Measurements from ENCODE around the gene HGD.
"Not testable (repeated sequence)": the region's sequence is repeated elsewhere in the genome, so short reads cannot be mapped to it uniquely, and the experiment has no call there.

The HGD gene

GRCh38 chr3:120685411-120685810 lies 3.4 kb upstream of the HGD start:
- Mint-ChIP-seq H3K27me3 (no peaks in the 10 kb centered on the region), H3K9me3 (no peaks in the 10 kb centered on the region), H3K4me3 (no peak overlapping the region), H3K4me1 (ENCODE audit: low read depth) (no peaks in the 10 kb centered on the region), H3K27ac (no peak overlapping the region), H3K36me3 (ENCODE audit: low read depth) (peaks cover 13% of the 10 kb centered on the region)

GRCh38 chr3:120684896-120685295 lies 2.9 kb upstream of the HGD start:
- H3K36me3 Mint-ChIP-seq (ENCODE audit: low read depth): peaks cover 10% of the 10 kb centered on the region
- H3K4me1 Mint-ChIP-seq (ENCODE audit: low read depth): no peaks in the 10 kb centered on the region
- no peaks in the 10 kb centered on the region for H3K9me3 Mint-ChIP-seq
- no peak overlapping the region for H3K27ac Mint-ChIP-seq
- H3K4me3 Mint-ChIP-seq: no peak overlapping the region
- H3K27me3 Mint-ChIP-seq: no peaks in the 10 kb centered on the region

- H3K4me3 Mint-ChIP-seq: no peak overlapping the region
- H3K9me3 Mint-ChIP-seq: no peaks in the 10 kb centered on the region
- no peaks in the 10 kb centered on the region for H3K4me1 Mint-ChIP-seq (ENCODE audit: low read depth)
- H3K27ac Mint-ChIP-seq: no peak overlapping the region
- H3K36me3 Mint-ChIP-seq (ENCODE audit: low read depth): peaks cover 10% of the 10 kb centered on the region
- H3K27me3 Mint-ChIP-seq: no peaks in the 10 kb centered on the region
These were observed 1.7 kb upstream of the HGD start for GRCh38 chr3:120683671-120684301.

GRCh38 chr3:120683213-120683612 lies 1.2 kb upstream of the HGD start:
- no peak overlapping the region for H3K4me3 Mint-ChIP-seq
- no peak overlapping the region for H3K27ac Mint-ChIP-seq
- H3K27me3 Mint-ChIP-seq: no peaks in the 10 kb centered on the region

GRCh38 chr3:120681506-120682038 lies 467 bp downstream of the HGD start:
- peaks cover 4% of the 10 kb centered on the region for H3K36me3 Mint-ChIP-seq (ENCODE audit: low read depth)
- H3K27ac Mint-ChIP-seq: no peak overlapping the region
- H3K27me3 Mint-ChIP-seq: no peaks in the 10 kb centered on the region
- peaks cover 4% of the 10 kb centered on the region for H3K4me1 Mint-ChIP-seq (ENCODE audit: low read depth)
- peaks cover 4% of the 10 kb centered on the region for H3K9me3 Mint-ChIP-seq
- no peak overlapping the region for H3K4me3 Mint-ChIP-seq

More at GRCh38 chr3:120683213-120683612, 1.2 kb upstream of the HGD start:
- peaks cover 7% of the 10 kb centered on the region for H3K36me3 Mint-ChIP-seq (ENCODE audit: low read depth)
- H3K9me3 Mint-ChIP-seq: no peaks in the 10 kb centered on the region
- H3K4me1 Mint-ChIP-seq (ENCODE audit: low read depth): peaks cover 4% of the 10 kb centered on the region

- H3K36me3 Mint-ChIP-seq (ENCODE audit: low read depth): peaks cover 4% of the 10 kb centered on the region
- H3K4me1 Mint-ChIP-seq (ENCODE audit: low read depth): peaks cover 4% of the 10 kb centered on the region
- no peaks in the 10 kb centered on the region for H3K27me3 Mint-ChIP-seq
- H3K9me3 Mint-ChIP-seq: peaks cover 4% of the 10 kb centered on the region
- H3K27ac Mint-ChIP-seq: no peak overlapping the region
- no peak overlapping the region for H3K4me3 Mint-ChIP-seq
These were observed 1.0 kb downstream of the HGD start for GRCh38 chr3:120681018-120681417.

- Mint-ChIP-seq H3K36me3 (ENCODE audit: low read depth) (peaks cover 4% of the 10 kb centered on the region), H3K27ac (no peak overlapping the region), H3K9me3 (peaks cover 4% of the 10 kb centered on the region), H3K27me3 (peaks cover 3% of the 10 kb centered on the region), H3K4me1 (ENCODE audit: low read depth) (peaks cover 4% of the 10 kb centered on the region), H3K4me3 (no peak overlapping the region)
These were observed 1.7 kb downstream of the HGD start for GRCh38 chr3:120680193-120680894.

GRCh38 chr3:120678984-120679383 lies 3.1 kb downstream of the HGD start:
- Mint-ChIP-seq H3K4me1 (ENCODE audit: low read depth) (peaks cover 4% of the 10 kb centered on the region), H3K27me3 (peaks cover 4% of the 10 kb centered on the region), H3K9me3 (peaks cover 4% of the 10 kb centered on the region), H3K4me3 (no peak overlapping the region), H3K36me3 (ENCODE audit: low read depth) (peaks cover 4% of the 10 kb centered on the region), H3K27ac (no peak overlapping the region)

- Mint-ChIP-seq H3K4me3 (no peak overlapping the region), H3K36me3 (ENCODE audit: low read depth) (peaks cover 4% of the 10 kb centered on the region), H3K27ac (no peak overlapping the region), H3K9me3 (peaks cover 4% of the 10 kb centered on the region), H3K4me1 (ENCODE audit: low read depth) (peaks cover 4% of the 10 kb centered on the region), H3K27me3 (peaks cover 4% of the 10 kb centered on the region)
These were observed 3.6 kb downstream of the HGD start for GRCh38 chr3:120678331-120678947.

GRCh38 chr3:120677193-120677592 lies 4.8 kb downstream of the HGD start:
- not testable (repeated sequence) for H3K4me3 Mint-ChIP-seq; H3K9me3 Mint-ChIP-seq; H3K36me3 Mint-ChIP-seq (ENCODE audit: low read depth); H3K4me1 Mint-ChIP-seq (ENCODE audit: low read depth); H3K27ac Mint-ChIP-seq; H3K27me3 Mint-ChIP-seq

GRCh38 chr3:120673116-120673515 lies 8.9 kb downstream of the HGD start:
- Mint-ChIP-seq H3K4me1 (ENCODE audit: low read depth) (no peaks in the 10 kb centered on the region), H3K36me3 (ENCODE audit: low read depth) (peaks cover 4% of the 10 kb centered on the region), H3K9me3 (peaks cover 4% of the 10 kb centered on the region), H3K27me3 (peaks cover 4% of the 10 kb centered on the region), H3K4me3 (no peak overlapping the region), H3K27ac (no peak overlapping the region)

- Mint-ChIP-seq H3K27me3 (peaks cover 6% of the 10 kb centered on the region), H3K9me3 (no peaks in the 10 kb centered on the region), H3K4me3 (no peak overlapping the region), H3K4me1 (ENCODE audit: low read depth) (no peaks in the 10 kb centered on the region), H3K27ac (no peak overlapping the region), H3K36me3 (ENCODE audit: low read depth) (no peaks in the 10 kb centered on the region)
These were observed 11.5 kb downstream of the HGD start for GRCh38 chr3:120670576-120670975.

GRCh38 chr3:120664926-120665325 lies 17.1 kb downstream of the HGD start:
- H3K4me3 Mint-ChIP-seq: no peak overlapping the region
- H3K27ac Mint-ChIP-seq: no peak overlapping the region
- H3K27me3 Mint-ChIP-seq: peaks cover 6% of the 10 kb centered on the region
- H3K4me1 Mint-ChIP-seq (ENCODE audit: low read depth): no peaks in the 10 kb centered on the region
- no peaks in the 10 kb centered on the region for H3K9me3 Mint-ChIP-seq
- no peaks in the 10 kb centered on the region for H3K36me3 Mint-ChIP-seq (ENCODE audit: low read depth)

GRCh38 chr3:120661945-120662344 lies 20.1 kb downstream of the HGD start:
- Mint-ChIP-seq H3K9me3 (no peaks in the 10 kb centered on the region), H3K27ac (no peak overlapping the region), H3K4me3 (no peak overlapping the region), H3K36me3 (ENCODE audit: low read depth) (no peaks in the 10 kb centered on the region), H3K4me1 (ENCODE audit: low read depth) (no peaks in the 10 kb centered on the region), H3K27me3 (peaks cover 6% of the 10 kb centered on the region)

- Mint-ChIP-seq H3K4me3 (no peak overlapping the region), H3K36me3 (ENCODE audit: low read depth) (no peaks in the 10 kb centered on the region)
These were observed 20.7 kb downstream of the HGD start for GRCh38 chr3:120661106-120661905.

More at GRCh38 chr3:120661106-120661905, 20.7 kb downstream of the HGD start:
- Mint-ChIP-seq H3K27me3 (peaks cover 6% of the 10 kb centered on the region), H3K4me1 (ENCODE audit: low read depth) (no peaks in the 10 kb centered on the region), H3K9me3 (no peaks in the 10 kb centered on the region), H3K27ac (no peak overlapping the region)

All from stimulated activated naive CD8-positive, alpha-beta T cell treated with anti-CD3 and anti-CD28 coated beads, Interleukin-15, Interleukin-2, amounts not matched to agents 100 ng/mL and 50 ng/mL, for 24 hours (primary cell).